GM21723 (cell line): ENCODE results near the gene MRPL53.

ENCODE experiments used
- ATAC-seq: cut with Tn5 transposase; IDR thresholded peaks from one replicate; pipeline ENCODE4 v1.9.1; 2021; ENCODE audit warnings: mild to moderate bottlenecking, moderate library complexity; ENCODE audit not compliant: unreplicated experiment

The MRPL53 gene

GRCh38 chr2:74429487-74430451, 42.7 kb downstream of the MRPL53 start:
- ATAC-seq, result no peak

- no peak for ATAC-seq
Measured at GRCh38 chr2:74428675-74429074, 43.8 kb downstream of the MRPL53 start.

GRCh38 chr2:74427551-74427950, 44.9 kb downstream of the MRPL53 start:
- ATAC-seq, result no peak

- no peak for ATAC-seq
Measured at GRCh38 chr2:74426181-74426758, 46.2 kb downstream of the MRPL53 start.

- no peak for ATAC-seq
Measured at GRCh38 chr2:74425523-74425922, 47.0 kb downstream of the MRPL53 start.

- no peak for ATAC-seq
Measured at GRCh38 chr2:74424995-74425406, 47.5 kb downstream of the MRPL53 start.

GRCh38 chr2:74424139-74424992, 48.1 kb downstream of the MRPL53 start:
- no peak for ATAC-seq

GRCh38 chr2:74423231-74424095, 49.0 kb downstream of the MRPL53 start:
- ATAC-seq, result no peak
